HL-60/S4 (cell line): ENCODE measurements around the gene TTC28.
"Not testable (repeated sequence)": the region's sequence is repeated elsewhere in the genome, so short reads cannot be mapped to it uniquely, and the experiment has no call there.

Experiments used
- in situ Hi-C: fragments of 300-500 bp; cut with MboI; formaldehyde crosslinking; loops from 2 replicates; pipeline ENCODE4 v1.14.3; 2022; ENCODE audit warnings: low sequenced_read_pairs

TTC28 gene

GRCh38 chr22:28678170-28678569 lies 1.5 kb downstream of the TTC28 start:
- in situ Hi-C loops, result not testable (repeated sequence)

- in situ Hi-C loops, result no loop called here
Observed at GRCh38 chr22:28674121-28674563, 5.5 kb downstream of the TTC28 start.

- in situ Hi-C loops, result no loop called here
Observed at GRCh38 chr22:28670756-28671155, 8.9 kb downstream of the TTC28 start.

- in situ Hi-C loops, result no loop called here
Observed at GRCh38 chr22:28670161-28670560, 9.5 kb downstream of the TTC28 start.

- in situ Hi-C loops, result no loop called here
Observed at GRCh38 chr22:28669387-28669786, 10.3 kb downstream of the TTC28 start.

- in situ Hi-C loops, result not testable (repeated sequence)
Observed at GRCh38 chr22:28663569-28663942, 16.1 kb downstream of the TTC28 start.

- in situ Hi-C loops, result no loop called here
Observed at GRCh38 chr22:28658448-28658847, 21.2 kb downstream of the TTC28 start.

GRCh38 chr22:28656181-28656580 lies 23.5 kb downstream of the TTC28 start:
- in situ Hi-C loops, result no loop called here

GRCh38 chr22:28650463-28650862 lies 29.2 kb downstream of the TTC28 start:
- in situ Hi-C loops, result no loop called here

GRCh38 chr22:28648792-28649191 lies 30.8 kb downstream of the TTC28 start:
- in situ Hi-C loops, result no loop called here

- in situ Hi-C loops, result no loop called here
Observed at GRCh38 chr22:28647216-28647615, 32.4 kb downstream of the TTC28 start.

- in situ Hi-C loops, result no loop called here
Observed at GRCh38 chr22:28639321-28639720, 40.3 kb downstream of the TTC28 start.

GRCh38 chr22:28637225-28637624 lies 42.4 kb downstream of the TTC28 start:
- in situ Hi-C loops, result no loop called here

GRCh38 chr22:28630177-28630574 lies 49.5 kb downstream of the TTC28 start:
- in situ Hi-C loops, result no loop called here

GRCh38 chr22:28629420-28630176 lies 50.0 kb downstream of the TTC28 start:
- in situ Hi-C loops, result no loop called here

GRCh38 chr22:28628766-28629165 lies 50.9 kb downstream of the TTC28 start:
- in situ Hi-C loops, result no loop called here

GRCh38 chr22:28627791-28628190 lies 51.8 kb downstream of the TTC28 start:
- in situ Hi-C loops, result no loop called here

- in situ Hi-C loops, result loop anchor here (25.0 kb wide), 2 partner anchors 417 to 617 kb away; no protein-coding TSS in a partner anchor
Observed at GRCh38 chr22:28620244-28620922, 59.3 kb downstream of the TTC28 start.

GRCh38 chr22:28619236-28619635 lies 60.4 kb downstream of the TTC28 start:
- in situ Hi-C loops, result loop anchor here (25.0 kb wide), 2 partner anchors 418 to 618 kb away; no protein-coding TSS in a partner anchor

- in situ Hi-C loops, result loop anchor here (25.0 kb wide), 2 partner anchors 422 to 622 kb away; no protein-coding TSS in a partner anchor
Observed at GRCh38 chr22:28615423-28615822, 64.2 kb downstream of the TTC28 start.

GRCh38 chr22:28609921-28610320 lies 69.7 kb downstream of the TTC28 start:
- in situ Hi-C loops, result loop anchor here (25.0 kb wide), 2 partner anchors 427 to 627 kb away; no protein-coding TSS in a partner anchor

GRCh38 chr22:28608546-28608945 lies 71.1 kb downstream of the TTC28 start:
- in situ Hi-C loops, result loop anchor here (25.0 kb wide), 2 partner anchors 429 to 629 kb away; no protein-coding TSS in a partner anchor
